ENCODE measurements around the gene GMCL1. TPM values are rescaled to one million over a fixed set of nuclear protein-coding genes. Genes with fewer than 3 reads are reported as not detected.
"Not testable (repeated sequence)": the region's sequence is repeated elsewhere in the genome, so short reads cannot be mapped to it uniquely, and the experiment has no call there.

GMCL1 gene
- total RNA-seq, 1 donor, result 18.6 TPM

GRCh38 chr2:69830045-69830905, 815 bp downstream of the GMCL1 start:
- Histone ChIP-seq H3K27me3 (ENCODE audit: insufficient read depth, low read length) (no peaks in the 10 kb centered on the region), H3K9me3 (ENCODE audit: low read depth, low read length) (no peaks in the 10 kb centered on the region), H3K4me1 (ENCODE audit: insufficient read depth, low read length) (peaks cover 24% of the 10 kb centered on the region), H3K4me3 (ENCODE audit: low read length) (peak overlapping the region; percentile 82)

- H3K4me3 ChIP-seq (ENCODE audit: low read length); H3K27me3 ChIP-seq (ENCODE audit: insufficient read depth, low read length); H3K9me3 ChIP-seq (ENCODE audit: low read depth, low read length): not testable (repeated sequence)
- H3K4me1 ChIP-seq (ENCODE audit: insufficient read depth, low read length), result peaks cover 27% of the 10 kb centered on the region
Observed at GRCh38 chr2:69830906-69831241, 1.4 kb downstream of the GMCL1 start.

- peaks cover 32% of the 10 kb centered on the region for H3K4me1 ChIP-seq (ENCODE audit: insufficient read depth, low read length)
- no peaks in the 10 kb centered on the region for H3K27me3 ChIP-seq (ENCODE audit: insufficient read depth, low read length)
- H3K9me3 ChIP-seq (ENCODE audit: low read depth, low read length), result no peaks in the 10 kb centered on the region
- H3K4me3 ChIP-seq (ENCODE audit: low read length), result no peak overlapping the region
Observed at GRCh38 chr2:69831354-69831905, 2.0 kb downstream of the GMCL1 start.

GRCh38 chr2:69833752-69834151, 4.3 kb downstream of the GMCL1 start:
- no peak overlapping the region for H3K4me3 ChIP-seq (ENCODE audit: low read length)
- H3K27me3 ChIP-seq (ENCODE audit: insufficient read depth, low read length), result no peaks in the 10 kb centered on the region
- peaks cover 31% of the 10 kb centered on the region for H3K4me1 ChIP-seq (ENCODE audit: insufficient read depth, low read length)
- H3K9me3 ChIP-seq (ENCODE audit: low read depth, low read length), result no peaks in the 10 kb centered on the region

- Histone ChIP-seq H3K27me3 (ENCODE audit: insufficient read depth, low read length) (no peaks in the 10 kb centered on the region), H3K4me1 (ENCODE audit: insufficient read depth, low read length) (peaks cover 22% of the 10 kb centered on the region), H3K4me3 (ENCODE audit: low read length) (no peak overlapping the region), H3K9me3 (ENCODE audit: low read depth, low read length) (no peaks in the 10 kb centered on the region)
Observed at GRCh38 chr2:69835666-69836065, 6.2 kb downstream of the GMCL1 start.

- Histone ChIP-seq H3K4me3 (ENCODE audit: low read length) (no peak overlapping the region), H3K27me3 (ENCODE audit: insufficient read depth, low read length) (no peaks in the 10 kb centered on the region), H3K9me3 (ENCODE audit: low read depth, low read length) (no peaks in the 10 kb centered on the region), H3K4me1 (ENCODE audit: insufficient read depth, low read length) (peaks cover 16% of the 10 kb centered on the region)
Observed at GRCh38 chr2:69836316-69836715, 6.9 kb downstream of the GMCL1 start.

GRCh38 chr2:69837533-69837932, 8.1 kb downstream of the GMCL1 start:
- Histone ChIP-seq H3K4me3 (ENCODE audit: low read length) (no peak overlapping the region), H3K4me1 (ENCODE audit: insufficient read depth, low read length) (peaks cover 8% of the 10 kb centered on the region), H3K27me3 (ENCODE audit: insufficient read depth, low read length) (no peaks in the 10 kb centered on the region), H3K9me3 (ENCODE audit: low read depth, low read length) (no peaks in the 10 kb centered on the region)

- Histone ChIP-seq H3K4me1 (ENCODE audit: insufficient read depth, low read length) (no peaks in the 10 kb centered on the region), H3K9me3 (ENCODE audit: low read depth, low read length) (no peaks in the 10 kb centered on the region), H3K4me3 (ENCODE audit: low read length) (no peak overlapping the region), H3K27me3 (ENCODE audit: insufficient read depth, low read length) (no peaks in the 10 kb centered on the region)
Observed at GRCh38 chr2:69843993-69844392, 14.5 kb downstream of the GMCL1 start.

GRCh38 chr2:69844560-69844959, 15.1 kb downstream of the GMCL1 start:
- Histone ChIP-seq H3K4me1 (ENCODE audit: insufficient read depth, low read length) (no peaks in the 10 kb centered on the region), H3K27me3 (ENCODE audit: insufficient read depth, low read length) (no peaks in the 10 kb centered on the region), H3K4me3 (ENCODE audit: low read length) (no peak overlapping the region), H3K9me3 (ENCODE audit: low read depth, low read length) (no peaks in the 10 kb centered on the region)

GRCh38 chr2:69846182-69847067, 17.0 kb downstream of the GMCL1 start:
- no peaks in the 10 kb centered on the region for H3K27me3 ChIP-seq (ENCODE audit: insufficient read depth, low read length)
- H3K9me3 ChIP-seq (ENCODE audit: low read depth, low read length), result no peaks in the 10 kb centered on the region
- H3K4me3 ChIP-seq (ENCODE audit: low read length), result no peak overlapping the region
- H3K4me1 ChIP-seq (ENCODE audit: insufficient read depth, low read length), result no peaks in the 10 kb centered on the region

- Histone ChIP-seq H3K27me3 (ENCODE audit: insufficient read depth, low read length) (no peaks in the 10 kb centered on the region), H3K4me3 (ENCODE audit: low read length) (no peak overlapping the region), H3K4me1 (ENCODE audit: insufficient read depth, low read length) (no peaks in the 10 kb centered on the region), H3K9me3 (ENCODE audit: low read depth, low read length) (no peaks in the 10 kb centered on the region)
Observed at GRCh38 chr2:69847068-69847828, 17.8 kb downstream of the GMCL1 start.

GRCh38 chr2:69848186-69848790, 18.8 kb downstream of the GMCL1 start:
- Histone ChIP-seq H3K4me1 (ENCODE audit: insufficient read depth, low read length) (no peaks in the 10 kb centered on the region), H3K27me3 (ENCODE audit: insufficient read depth, low read length) (no peaks in the 10 kb centered on the region), H3K9me3 (ENCODE audit: low read depth, low read length) (no peaks in the 10 kb centered on the region), H3K4me3 (ENCODE audit: low read length) (no peak overlapping the region)

- no peaks in the 10 kb centered on the region for H3K4me1 ChIP-seq (ENCODE audit: insufficient read depth, low read length)
Observed at GRCh38 chr2:69858261-69858660, 28.8 kb downstream of the GMCL1 start.

GRCh38 chr2:69863298-69863697, 33.8 kb downstream of the GMCL1 start:
- Histone ChIP-seq H3K4me3 (ENCODE audit: low read length) (no peak overlapping the region), H3K4me1 (ENCODE audit: insufficient read depth, low read length) (no peaks in the 10 kb centered on the region), H3K27me3 (ENCODE audit: insufficient read depth, low read length) (no peaks in the 10 kb centered on the region), H3K9me3 (ENCODE audit: low read depth, low read length) (no peaks in the 10 kb centered on the region)

More at GRCh38 chr2:69858261-69858660, 28.8 kb downstream of the GMCL1 start:
- no peak overlapping the region for H3K4me3 ChIP-seq (ENCODE audit: low read length)
- no peaks in the 10 kb centered on the region for H3K27me3 ChIP-seq (ENCODE audit: insufficient read depth, low read length)
- no peaks in the 10 kb centered on the region for H3K9me3 ChIP-seq (ENCODE audit: low read depth, low read length)

Data from mononuclear cell (primary cell).